Left lung (tissue), 14 donors: Measurements from ENCODE around the gene IGFALS. TPM values are rescaled to one million over a fixed set of nuclear protein-coding genes. Genes with fewer than 3 reads are reported as not detected.

ENCODE experiments used
- ATAC-seq: fragments of 200-7000 bp; cut with Tn5 transposase; one replicate; pipeline ENCODE4 v1.9.1; 2020; ENCODE audit warnings: moderate library complexity
- DNase-seq, 4 donors: peaks; one replicate each; pipeline ENCODE4 v3.0.0-alpha.2; 2013 to 2020
- H3K27ac ChIP-seq, 2 donors: fragments of 200-600 bp; sonication (generic) in 1 of 2; one replicate each; pipeline versions ENCODE4 v1.5.0 to v1.8.0; 2020 to 2021
- H3K27me3 ChIP-seq, 2 donors: fragments of 200-600 bp; sonication (generic) in 1 of 2; one replicate each; pipeline versions ENCODE4 v1.5.0 to v1.8.0; 2020 to 2021
- H3K36me3 ChIP-seq, 2 donors: fragments of 200-600 bp; sonication (generic) in 1 of 2; one replicate each; pipeline versions ENCODE4 v1.5.0 to v1.8.0; 2020 to 2021
- H3K4me1 ChIP-seq, 2 donors: fragments of 200-600 bp; one replicate each; pipeline ENCODE4 v1.8.0; 2021
- H3K4me3 ChIP-seq, 2 donors: fragments of 200-600 bp; sonication (generic) in 1 of 2; one replicate each; pipeline versions ENCODE4 v1.5.0 to v1.8.0; 2020 to 2021; ENCODE audit warnings: mild to moderate bottlenecking in 1 of 2
- H3K9me3 ChIP-seq, 2 donors: fragments of 200-600 bp; sonication (generic) in 1 of 2; one replicate each; pipeline versions ENCODE4 v1.5.0 to v1.8.0; 2020 to 2021
- intact Hi-C, 2 donors: fragments of 100-400 bp; cut with DNase I; formaldehyde crosslinking; loops; one replicate each; pipeline versions ENCODE4 v1.11.2 to v1.14.2; 2022
- long read RNA-seq, 12 donors: library from polyadenylated mRNA in 2 of 12; unstranded in 2 of 12; transcript quantifications; one replicate each; pipeline ENCODE4 v2.0.0 and lab custom pipeline, GENCODE V29; 2019 to 2026
- polyA plus RNA-seq, 6 donors: library from polyadenylated mRNA; unstranded; fragments of 120-200 nt; gene quantifications; one replicate each; pipeline ENCODE4 v1.2.1, GENCODE V29; 2013; ENCODE audit not compliant: insufficient read length in 6 of 6
- total RNA-seq, 2 donors: library from RNA; stranded (reverse); fragmentation: NEBNext Ultra II Directional; extraction: Animal tissue kit (Norgen Biotek cat#: 25700); gene quantifications; one replicate each; pipeline ENCODE4 v1.2.1, GENCODE V29; 2021
- TF ChIP-seq, protein P1 (sequence below), 2 donors: fragments of 200-600 bp; sonication (generic) in 1 of 2; IDR thresholded peaks; one replicate each; pipeline versions ENCODE4 v1.5.0 to v1.8.0; 2021; ENCODE audit warnings: antibody characterized with exemption in 2 of 2
- donor health status: DM: no; HTN: yes; CAD: no.
- donor health status: DM: no; HTN: no; CAD: no.

IGFALS gene
- total RNA-seq (1 to 10 TPM in 1 of 2 donors, under 1 TPM in 1; 0.37 to 2.2 TPM), polyA plus RNA-seq (1 to 10 TPM; 1.8 to 3.3 (median 2.6) TPM)
- long read RNA-seq, donor 1: 0 reads
- long read RNA-seq, donor 2, partial matches to known transcripts: 0 of 2 reads
- long read RNA-seq, donor 2, other reads (novel, unspliced or antisense): 0 of 2 reads
- long read RNA-seq, donor 3: 0 reads
- long read RNA-seq, donor 4, partial matches to known transcripts: 0 of 3 reads
- long read RNA-seq, donor 4, other reads (novel, unspliced or antisense): 0 of 3 reads
- long read RNA-seq, donor 5: 0 reads
- long read RNA-seq, donor 6: 0 reads
- long read RNA-seq, donor 7: 0 reads
- long read RNA-seq, donor 8, partial matches to known transcripts: 0 of 2 reads
- long read RNA-seq, donor 8, other reads (novel, unspliced or antisense): 0 of 2 reads
- long read RNA-seq, donor 9: 0 reads
- long read RNA-seq, donor 10: 0 reads
- long read RNA-seq, donor 11: 0 reads
- long read RNA-seq, donor 12: 0 reads

DNA sequence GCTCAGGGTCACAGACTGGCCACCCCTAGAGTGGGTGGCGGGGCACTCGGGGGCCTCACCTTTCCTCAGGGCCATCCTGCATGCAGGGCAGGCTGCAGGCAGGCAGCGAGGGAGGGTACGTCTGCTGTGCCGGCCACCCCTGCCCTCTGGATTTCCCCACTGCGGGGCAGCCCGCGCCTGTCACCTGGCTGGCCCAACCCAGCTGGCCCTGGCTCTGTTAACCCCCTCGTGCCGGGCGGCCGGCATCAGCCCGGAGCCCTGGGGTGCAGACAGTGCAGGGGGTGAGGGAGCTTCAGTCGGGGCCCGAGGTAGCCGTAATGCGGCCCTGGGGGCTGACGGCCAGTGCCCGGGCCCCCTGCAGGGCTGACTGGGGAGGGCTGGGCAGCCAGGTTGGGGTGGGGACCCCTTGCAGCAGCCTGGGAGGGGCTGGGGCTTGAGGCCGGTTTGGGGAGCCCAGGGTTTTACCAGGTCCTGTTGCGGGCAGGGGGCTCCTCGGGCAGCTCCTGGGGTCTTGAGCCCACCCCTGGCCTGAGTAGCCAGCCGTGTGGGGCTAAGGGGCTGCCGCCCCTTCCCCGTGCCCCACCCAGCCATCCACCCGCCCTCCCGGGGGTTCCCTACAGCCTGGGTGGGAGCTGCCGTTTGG, at the start of gene IGFALS:
IGFALS (minus strand) TSS at position 128 of the 643 bp plus-strand sequence; CDS start at position 75, 53 bp downstream.
- peaks cover 0 to 38% of the 10 kb centered on the region in 2 donors for H3K36me3 ChIP-seq
- ATAC-seq (peak; percentile 79), DNase-seq (peak in 2 of 4 donors; percentile 40 to 80)
- H3K27ac ChIP-seq: no peak within 1 kb of the TSS
- intact Hi-C loops: no loop called here
- H3K4me1 ChIP-seq: no peaks in the 10 kb centered on the region
- peak within 1 kb of the TSS in 1 of 2 donors; percentile 6 for H3K4me3 ChIP-seq
- TF ChIP-seq, protein P1, sequence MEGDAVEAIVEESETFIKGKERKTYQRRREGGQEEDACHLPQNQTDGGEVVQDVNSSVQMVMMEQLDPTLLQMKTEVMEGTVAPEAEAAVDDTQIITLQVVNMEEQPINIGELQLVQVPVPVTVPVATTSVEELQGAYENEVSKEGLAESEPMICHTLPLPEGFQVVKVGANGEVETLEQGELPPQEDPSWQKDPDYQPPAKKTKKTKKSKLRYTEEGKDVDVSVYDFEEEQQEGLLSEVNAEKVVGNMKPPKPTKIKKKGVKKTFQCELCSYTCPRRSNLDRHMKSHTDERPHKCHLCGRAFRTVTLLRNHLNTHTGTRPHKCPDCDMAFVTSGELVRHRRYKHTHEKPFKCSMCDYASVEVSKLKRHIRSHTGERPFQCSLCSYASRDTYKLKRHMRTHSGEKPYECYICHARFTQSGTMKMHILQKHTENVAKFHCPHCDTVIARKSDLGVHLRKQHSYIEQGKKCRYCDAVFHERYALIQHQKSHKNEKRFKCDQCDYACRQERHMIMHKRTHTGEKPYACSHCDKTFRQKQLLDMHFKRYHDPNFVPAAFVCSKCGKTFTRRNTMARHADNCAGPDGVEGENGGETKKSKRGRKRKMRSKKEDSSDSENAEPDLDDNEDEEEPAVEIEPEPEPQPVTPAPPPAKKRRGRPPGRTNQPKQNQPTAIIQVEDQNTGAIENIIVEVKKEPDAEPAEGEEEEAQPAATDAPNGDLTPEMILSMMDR (IDR thresholded peaks at IDR 0.05): no peak
- H3K27me3 ChIP-seq: no peaks in the 10 kb centered on the region
- peaks cover 0 to 10% of the 10 kb centered on the region in 2 donors for H3K9me3 ChIP-seq

DNA sequence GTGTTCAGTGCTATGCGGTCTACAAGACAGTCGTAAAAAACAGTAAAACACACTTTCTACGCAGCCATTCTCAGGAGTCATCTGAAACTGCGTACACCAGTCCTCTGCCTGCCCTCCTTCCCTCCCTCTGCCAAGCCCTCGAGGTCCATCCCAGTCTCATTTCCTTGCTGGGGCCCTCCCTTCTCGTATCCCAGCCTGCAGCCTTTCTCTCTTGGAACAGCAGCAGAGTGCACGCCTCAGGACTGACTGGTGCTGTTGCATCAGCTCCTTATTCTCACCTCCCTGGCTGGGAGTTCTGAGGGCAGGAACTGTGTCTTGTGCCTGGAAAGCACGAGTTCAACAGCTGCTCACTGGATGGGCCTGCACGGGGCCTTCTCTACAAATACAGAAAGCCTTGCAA, 46.0 kb upstream of the IGFALS start:
- no peak for DNase-seq
- TF ChIP-seq, protein P1 (IDR thresholded peaks at IDR 0.05): no peak
- H3K27ac ChIP-seq: no peak overlapping the region
- H3K4me1 ChIP-seq: no peaks in the 10 kb centered on the region
- no peaks in the 10 kb centered on the region for H3K36me3 ChIP-seq
- H3K9me3 ChIP-seq: no peaks in the 10 kb centered on the region
- no peak for ATAC-seq
- no peaks in the 10 kb centered on the region for H3K27me3 ChIP-seq
- no peak overlapping the region for H3K4me3 ChIP-seq
- intact Hi-C loops: no loop called here

DNA sequence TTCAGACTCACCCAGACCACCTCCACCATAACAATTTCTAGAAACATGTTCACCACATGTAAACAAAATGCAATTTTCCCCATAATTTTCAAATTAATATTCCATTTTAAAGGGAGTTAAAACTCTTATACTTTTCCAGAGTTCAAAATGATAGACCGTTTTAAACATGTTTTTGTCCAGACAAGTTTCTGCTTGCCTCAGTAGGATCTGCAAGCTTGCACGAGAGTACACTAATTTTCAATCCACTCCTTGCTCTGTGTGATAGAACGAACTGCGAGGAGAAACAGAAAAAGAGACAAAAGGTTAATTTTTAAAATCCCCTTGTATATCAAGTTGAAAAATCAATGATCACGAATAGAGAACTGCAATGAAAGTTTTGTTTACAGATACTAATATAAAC, 40.6 kb upstream of the IGFALS start:
- no peak for ATAC-seq
- intact Hi-C loops: no loop called here

DNA sequence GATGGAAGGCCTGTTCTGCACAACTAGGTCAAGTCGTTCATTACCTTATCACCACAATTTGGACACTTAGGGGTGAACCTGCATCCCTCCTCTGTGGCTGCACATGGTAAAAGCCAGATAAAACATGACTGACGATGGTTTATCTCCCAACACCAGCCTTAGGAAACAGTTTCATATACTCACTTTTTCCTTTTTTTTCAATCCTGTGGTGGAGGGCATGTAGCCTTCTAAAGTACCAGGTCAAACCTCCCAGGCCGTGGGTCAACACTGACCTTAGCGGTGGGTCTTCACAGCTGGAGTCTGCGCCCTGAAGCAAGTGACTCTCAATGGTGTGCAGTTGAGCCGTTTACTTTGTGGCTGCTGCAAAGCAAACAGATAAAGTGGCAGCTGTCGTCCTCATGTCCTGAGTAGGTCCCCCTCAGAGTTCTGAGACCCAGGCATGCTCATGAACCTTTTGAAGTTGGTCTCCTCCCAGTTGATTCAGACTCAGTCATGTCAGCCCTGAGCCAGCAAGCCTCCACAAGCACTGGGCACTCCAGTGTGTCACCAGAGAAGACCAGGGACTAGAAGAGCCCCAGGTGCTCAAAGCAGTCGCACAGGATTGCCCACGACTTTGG, 39.4 kb upstream of the IGFALS start:
- Histone ChIP-seq H3K4me3 (no peak overlapping the region), H3K9me3 (no peaks in the 10 kb centered on the region), H3K4me1 (peaks cover 13 to 27% of the 10 kb centered on the region in 2 donors), H3K36me3 (peaks cover 0 to 8% of the 10 kb centered on the region in 2 donors), H3K27me3 (no peaks in the 10 kb centered on the region), H3K27ac (no peak overlapping the region)
- ATAC-seq: no peak
- DNase-seq: no peak
- TF ChIP-seq, protein P1 (IDR thresholded peaks at IDR 0.05): no peak
- intact Hi-C loops: no loop called here

More for the DNA sequence above, 40.6 kb upstream of the IGFALS start:
- Histone ChIP-seq H3K27ac (no peak overlapping the region), H3K4me1 (peaks cover 3 to 16% of the 10 kb centered on the region in 2 donors), H3K36me3 (peaks cover 0 to 8% of the 10 kb centered on the region in 2 donors), H3K4me3 (no peak overlapping the region), H3K9me3 (no peaks in the 10 kb centered on the region), H3K27me3 (no peaks in the 10 kb centered on the region)
- no peak for DNase-seq
- TF ChIP-seq, protein P1 (IDR thresholded peaks at IDR 0.05): no peak
